SK-N-SH (cell line): ENCODE data around the gene OBSCN. TPM values are rescaled to one million over a fixed set of nuclear protein-coding genes. Genes with fewer than 3 reads are reported as not detected.

ENCODE experiments used
- CTCF ChIA-PET: fragments of 300-600, 350-600 bp; formaldehyde crosslinking; extraction: SDS; loops from one replicate; lab custom pipeline; 2021; lab: Yijun Ruan, JAX
- POLR2A ChIA-PET: fragments of 350-600 bp; sonication (Branson Sonifier 250); formaldehyde crosslinking; extraction: SDS; loops from one replicate; lab custom pipeline; 2020; ENCODE audit warnings: antibody characterized with exemption, inconsistent platforms; lab: Yijun Ruan, JAX
- DNase-seq: peaks from one replicate; pipeline ENCODE4 v3.0.0; 2012
- H2AFZ ChIP-seq: fragments of 200-600 bp; sonication (generic); 2 replicates; pipeline ENCODE4 v1.8.1; 2016; ENCODE audit warnings: antibody characterized with exemption, mild to moderate bottlenecking, low read depth
- H3F3A ChIP-seq: fragments of 200-600 bp; sonication (generic); replicated peaks from 2 replicates; pipeline ENCODE3; 2016; ENCODE audit warnings: antibody characterized with exemption, mild to moderate bottlenecking; ENCODE audit not compliant: insufficient read depth
- H3K27ac ChIP-seq, 2 experiments: fragments of 200-500 bp in 1 of 2; fragments of 200-600 bp in 1 of 2; sonication (Bioruptor generic) in 1 of 2; sonication (generic), shearing (Covaris generic) in 1 of 2; 2 replicates each; pipeline versions ENCODE4 v1.5.1 to v1.6.1; 2014 to 2016; ENCODE audit warnings: low read depth in 2 of 2, inconsistent platforms in 1 of 2, low read length in 1 of 2, mild to moderate bottlenecking in 1 of 2, mixed read lengths in 1 of 2
- H3K27me3 ChIP-seq: fragments of 200-600 bp; sonication (generic), shearing (Covaris generic); 2 replicates; pipeline ENCODE4 v1.6.1; 2016; ENCODE audit warnings: mixed run types; ENCODE audit not compliant: insufficient read depth
- H3K36me3 ChIP-seq, 2 experiments: fragments of 200-500 bp in 1 of 2; fragments of 200-600 bp in 1 of 2; sonication (Bioruptor generic) in 1 of 2; sonication (generic) in 1 of 2; replicated peaks in 1 of 2; 2 replicates each; pipeline versions ENCODE3 to v1.5.1; 2014 to 2016; ENCODE audit warnings: low read length in 1 of 2, mild to moderate bottlenecking in 1 of 2; ENCODE audit not compliant: insufficient read depth in 2 of 2, control insufficient read depth in 1 of 2
- H3K4me1 ChIP-seq, 2 experiments: fragments of 200-500 bp in 1 of 2; fragments of 200-600 bp in 1 of 2; sonication (Bioruptor generic) in 1 of 2; sonication (generic), shearing (Covaris generic) in 1 of 2; 2 replicates each; pipeline versions ENCODE4 v1.5.1 to v1.6.1; 2014 to 2016; ENCODE audit warnings: low read depth in 1 of 2, low read length in 1 of 2, mixed run types in 1 of 2; ENCODE audit not compliant: insufficient read depth in 2 of 2, control insufficient read depth in 1 of 2
- H3K4me2 ChIP-seq: fragments of 200-600 bp; sonication (generic), shearing (Covaris generic); 2 replicates; pipeline ENCODE4 v1.6.1; 2017; ENCODE audit warnings: mixed run types
- H3K4me3 ChIP-seq, 2 experiments: fragments of 200-500 bp in 1 of 2; fragments of 200-600 bp in 1 of 2; sonication (Bioruptor generic) in 1 of 2; sonication (generic), shearing (Covaris generic) in 1 of 2; 2 replicates each; pipeline versions ENCODE4 v1.5.1 to v1.8.1; 2014 to 2016; ENCODE audit warnings: low read depth in 2 of 2, inconsistent platforms in 1 of 2, low read length in 1 of 2, mild to moderate bottlenecking in 1 of 2, mixed read lengths in 1 of 2, moderate library complexity in 1 of 2
- H3K79me2 ChIP-seq: fragments of 200-600 bp; sonication (generic); 2 replicates; pipeline ENCODE4 v1.8.1; 2017; ENCODE audit warnings: mild to moderate bottlenecking; ENCODE audit not compliant: insufficient read depth
- H3K9ac ChIP-seq: fragments of 200-600 bp; sonication (generic); 2 replicates; pipeline ENCODE4 v1.6.1; 2017; ENCODE audit warnings: mixed run types
- H3K9me2 ChIP-seq: fragments of 200-600 bp; sonication (generic); 2 replicates; pipeline ENCODE4 v1.6.1; 2017; ENCODE audit warnings: mixed run types
- H3K9me3 ChIP-seq: fragments of 200-600 bp; sonication (generic); 2 replicates; pipeline ENCODE4 v1.6.1; 2017; ENCODE audit warnings: mixed run types, mild to moderate bottlenecking, moderate library complexity
- H4K20me1 ChIP-seq: fragments of 200-600 bp; sonication (generic); 2 replicates; pipeline ENCODE4 v1.6.1; 2017; ENCODE audit warnings: mild to moderate bottlenecking, mixed run types; ENCODE audit not compliant: insufficient read depth
- ELF1 ChIP-seq: IDR thresholded peaks from 2 replicates; pipeline ENCODE4 v1.4.0; 2012
- EZH2phosphoT487 ChIP-seq: fragments of 200-600 bp; sonication (generic); IDR thresholded peaks from 2 replicates; pipeline ENCODE4 v1.6.1; 2017; ENCODE audit warnings: low read depth, mixed run types, mild to moderate bottlenecking, antibody characterized with exemption, moderate library complexity, borderline replicate concordance
- FOXJ3 ChIP-seq: sonication (generic); formaldehyde crosslinking; IDR thresholded peaks from 2 replicates; pipeline ENCODE4 v1.5.1; 2020; ENCODE audit warnings: mild to moderate bottlenecking, missing genetic modification reagents
- FOXM1 ChIP-seq: IDR thresholded peaks from 2 replicates; pipeline ENCODE4 v1.4.0; 2012; ENCODE audit warnings: low read depth, mild to moderate bottlenecking
- GABPA ChIP-seq: IDR thresholded peaks from 2 replicates; pipeline ENCODE4 v1.4.0; 2012; ENCODE audit warnings: low read depth, mild to moderate bottlenecking
- GATA2 ChIP-seq: sonication (generic); formaldehyde crosslinking; IDR thresholded peaks from 2 replicates; pipeline ENCODE4 v1.5.0; 2020; ENCODE audit warnings: mild to moderate bottlenecking, missing genetic modification reagents
- JUND ChIP-seq: IDR thresholded peaks from 2 replicates; pipeline ENCODE4 v1.4.0; 2012
- MAX ChIP-seq: IDR thresholded peaks from 2 replicates; pipeline ENCODE4 v1.4.0; 2012; ENCODE audit warnings: low read depth
- MEF2A ChIP-seq: IDR thresholded peaks from 2 replicates; pipeline ENCODE4 v1.4.0; 2012; ENCODE audit warnings: low read depth, borderline replicate concordance
- NFIC ChIP-seq: IDR thresholded peaks from 2 replicates; pipeline ENCODE4 v1.4.0; 2012; ENCODE audit warnings: borderline replicate concordance
- NRF1 ChIP-seq: IDR thresholded peaks from 2 replicates; pipeline ENCODE4 v1.6.1; 2012; ENCODE audit warnings: low read depth, mild to moderate bottlenecking, low read length
- RAD21 ChIP-seq: IDR thresholded peaks from 2 replicates; pipeline ENCODE4 v1.6.1; 2012; ENCODE audit warnings: mild to moderate bottlenecking, low read length
- REST ChIP-seq: IDR thresholded peaks from 2 replicates; pipeline ENCODE4 v1.6.1; 2012; ENCODE audit warnings: mild to moderate bottlenecking, low read depth, low read length, moderate library complexity
- SIN3A ChIP-seq: IDR thresholded peaks from 2 replicates; pipeline ENCODE4 v1.6.1; 2012; ENCODE audit warnings: low read depth, mild to moderate bottlenecking, low read length, moderate library complexity, borderline replicate concordance
- SMC3 ChIP-seq: IDR thresholded peaks from 2 replicates; pipeline ENCODE4 v1.6.1; 2012; ENCODE audit warnings: low read depth, low read length, improper control_type of control experiment
- TAF1 ChIP-seq: IDR thresholded peaks from 2 replicates; pipeline ENCODE4 v1.6.1; 2012; ENCODE audit warnings: low read depth, mild to moderate bottlenecking, low read length, moderate library complexity, borderline replicate concordance
- TCF12 ChIP-seq: IDR thresholded peaks from 2 replicates; pipeline ENCODE4 v1.4.0; 2012
- TEAD4 ChIP-seq: IDR thresholded peaks from 2 replicates; pipeline ENCODE4 v1.4.0; 2012; ENCODE audit warnings: mild to moderate bottlenecking, borderline replicate concordance; ENCODE audit not compliant: insufficient read depth
- WGBS: methylation state at CpG from one replicate; pipeline ENCODE4 v1.1.6; 2017; ENCODE audit warnings: low lambda C conversion rate; 5-methylcytosine and 5-hydroxymethylcytosine counted together
- polyA plus RNA-seq, 3 experiments: library from polyadenylated mRNA; depleted of rRNA; stranded (reverse); fragments of >200 nt; gene quantifications; 2 replicates each; pipeline ENCODE4 v1.2.3, GENCODE V29; 2012
- TF ChIP-seq, protein P1 (sequence below): IDR thresholded peaks from 2 replicates; pipeline ENCODE4; 2012
- TF ChIP-seq, protein P2 (sequence below): fragments of 200-600 bp; sonication (generic); IDR thresholded peaks from 2 replicates; pipeline ENCODE4 v1.6.1; 2017; ENCODE audit warnings: antibody characterized with exemption, mild to moderate bottlenecking, moderate library complexity
- TF ChIP-seq, protein P3 (sequence below): IDR thresholded peaks from 2 replicates; pipeline ENCODE4 v1.4.0; 2012; ENCODE audit warnings: low read depth, borderline replicate concordance

Gene OBSCN
- polyA plus RNA-seq, 1 of the 3 experiments (the other 2 are of a cell fraction), result 4.0 TPM

GRCh38 chr1:228158151-228159007 is 49.5 kb upstream of the OBSCN start (continued):
- TF ChIP-seq FOXJ3 (CRISPR knock-in tag) (no peak), MEF2A (no peak), RAD21 (no peak), GATA2 (CRISPR knock-in tag) (no peak), GABPA (no peak), NRF1 (no peak), TCF12 (no peak)
- TF ChIP-seq, protein P1, sequence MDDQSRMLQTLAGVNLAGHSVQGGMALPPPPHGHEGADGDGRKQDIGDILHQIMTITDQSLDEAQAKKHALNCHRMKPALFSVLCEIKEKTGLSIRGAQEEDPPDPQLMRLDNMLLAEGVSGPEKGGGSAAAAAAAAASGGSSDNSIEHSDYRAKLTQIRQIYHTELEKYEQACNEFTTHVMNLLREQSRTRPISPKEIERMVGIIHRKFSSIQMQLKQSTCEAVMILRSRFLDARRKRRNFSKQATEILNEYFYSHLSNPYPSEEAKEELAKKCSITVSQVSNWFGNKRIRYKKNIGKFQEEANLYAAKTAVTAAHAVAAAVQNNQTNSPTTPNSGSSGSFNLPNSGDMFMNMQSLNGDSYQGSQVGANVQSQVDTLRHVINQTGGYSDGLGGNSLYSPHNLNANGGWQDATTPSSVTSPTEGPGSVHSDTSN, result no peak

- no peaks in the 10 kb centered on the region for H3K36me3 ChIP-seq
- no peak overlapping the region for H3K4me3 ChIP-seq
- no peaks in the 10 kb centered on the region for H3K79me2 ChIP-seq
- ChIA-PET CTCF (interaction anchor here (0.7 to 1.6 kb wide), 2 partner anchors 22 to 159 kb away, joined by 3 to 4 read pairs; no protein-coding TSS in a partner anchor), POLR2A (no interaction called here)
- WGBS, result 97% methylated on average over 8 of the region's 14 CpGs
- H3K9me3 ChIP-seq, result no peaks in the 10 kb centered on the region
- no peak for DNase-seq
- no peak overlapping the region for H3K9ac ChIP-seq
- H3F3A ChIP-seq, result no peaks in the 10 kb centered on the region
- H3K9me2 ChIP-seq, result no peaks in the 10 kb centered on the region
- H4K20me1 ChIP-seq, result no peaks in the 10 kb centered on the region
- no peaks in the 10 kb centered on the region for H3K27me3 ChIP-seq
- no peak overlapping the region for H3K27ac ChIP-seq
- H3K4me2 ChIP-seq, result no peak overlapping the region
- peaks cover 0 to 12% of the 10 kb centered on the region in 2 experiments; a peak in 1 of 4 replicates for H3K4me1 ChIP-seq
- no peak overlapping the region for H2AFZ ChIP-seq
- TF ChIP-seq, protein P2, sequence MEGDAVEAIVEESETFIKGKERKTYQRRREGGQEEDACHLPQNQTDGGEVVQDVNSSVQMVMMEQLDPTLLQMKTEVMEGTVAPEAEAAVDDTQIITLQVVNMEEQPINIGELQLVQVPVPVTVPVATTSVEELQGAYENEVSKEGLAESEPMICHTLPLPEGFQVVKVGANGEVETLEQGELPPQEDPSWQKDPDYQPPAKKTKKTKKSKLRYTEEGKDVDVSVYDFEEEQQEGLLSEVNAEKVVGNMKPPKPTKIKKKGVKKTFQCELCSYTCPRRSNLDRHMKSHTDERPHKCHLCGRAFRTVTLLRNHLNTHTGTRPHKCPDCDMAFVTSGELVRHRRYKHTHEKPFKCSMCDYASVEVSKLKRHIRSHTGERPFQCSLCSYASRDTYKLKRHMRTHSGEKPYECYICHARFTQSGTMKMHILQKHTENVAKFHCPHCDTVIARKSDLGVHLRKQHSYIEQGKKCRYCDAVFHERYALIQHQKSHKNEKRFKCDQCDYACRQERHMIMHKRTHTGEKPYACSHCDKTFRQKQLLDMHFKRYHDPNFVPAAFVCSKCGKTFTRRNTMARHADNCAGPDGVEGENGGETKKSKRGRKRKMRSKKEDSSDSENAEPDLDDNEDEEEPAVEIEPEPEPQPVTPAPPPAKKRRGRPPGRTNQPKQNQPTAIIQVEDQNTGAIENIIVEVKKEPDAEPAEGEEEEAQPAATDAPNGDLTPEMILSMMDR, result no peak
- no peak for TF ChIP-seq NRF1
- TF ChIP-seq, protein P1, result no peak
- no peak for TF ChIP-seq SIN3A
- TF ChIP-seq MAX, result no peak
- no peak for TF ChIP-seq REST
- no peak for TF ChIP-seq FOXJ3 (CRISPR knock-in tag)
- no peak for TF ChIP-seq NFIC
- TF ChIP-seq, protein P3, sequence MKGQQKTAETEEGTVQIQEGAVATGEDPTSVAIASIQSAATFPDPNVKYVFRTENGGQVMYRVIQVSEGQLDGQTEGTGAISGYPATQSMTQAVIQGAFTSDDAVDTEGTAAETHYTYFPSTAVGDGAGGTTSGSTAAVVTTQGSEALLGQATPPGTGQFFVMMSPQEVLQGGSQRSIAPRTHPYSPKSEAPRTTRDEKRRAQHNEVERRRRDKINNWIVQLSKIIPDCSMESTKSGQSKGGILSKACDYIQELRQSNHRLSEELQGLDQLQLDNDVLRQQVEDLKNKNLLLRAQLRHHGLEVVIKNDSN, result no peak
- TF ChIP-seq TEAD4, result no peak
- no peak for TF ChIP-seq EZH2phosphoT487
- TF ChIP-seq FOXM1, result no peak
- no peak for TF ChIP-seq MEF2A
- TF ChIP-seq TAF1, result no peak
- no peak for TF ChIP-seq GATA2 (CRISPR knock-in tag)
- TF ChIP-seq ELF1, result no peak
- no peak for TF ChIP-seq SMC3
- TF ChIP-seq JUND, result no peak
Observed at GRCh38 chr1:228159008-228159665, 48.7 kb upstream of the OBSCN start.
